GM21526 (cell line): ENCODE data around the gene HSD17B11.
"Not testable (repeated sequence)": the region's sequence is repeated elsewhere in the genome, so short reads cannot be mapped to it uniquely, and the experiment has no call there.

Experiments
- ATAC-seq: cut with Tn5 transposase; IDR thresholded peaks from one replicate; pipeline ENCODE4 v1.9.1; 2021; ENCODE audit warnings: moderate library complexity; ENCODE audit not compliant: unreplicated experiment, low FRiP score

HSD17B11 gene

GRCh38 chr4:87406902-87407301 lies 15.9 kb upstream of the HSD17B11 start:
- not testable (repeated sequence) for ATAC-seq

GRCh38 chr4:87406462-87406861 lies 15.5 kb upstream of the HSD17B11 start:
- ATAC-seq, result no peak

GRCh38 chr4:87405211-87405820 lies 14.3 kb upstream of the HSD17B11 start:
- ATAC-seq, result no peak

GRCh38 chr4:87403732-87404131 lies 12.7 kb upstream of the HSD17B11 start:
- ATAC-seq, result not testable (repeated sequence)

GRCh38 chr4:87399954-87400353 lies 9.0 kb upstream of the HSD17B11 start:
- ATAC-seq, result no peak

GRCh38 chr4:87399148-87399547 lies 8.2 kb upstream of the HSD17B11 start:
- ATAC-seq, result no peak

- not testable (repeated sequence) for ATAC-seq
Measured at GRCh38 chr4:87395851-87396250, 4.9 kb upstream of the HSD17B11 start.

GRCh38 chr4:87395073-87395472 lies 4.1 kb upstream of the HSD17B11 start:
- ATAC-seq, result not testable (repeated sequence)

GRCh38 chr4:87392183-87392582 lies 1.2 kb upstream of the HSD17B11 start:
- ATAC-seq, result no peak

GRCh38 chr4:87391576-87392054 lies 627 bp upstream of the HSD17B11 start:
- peak; percentile 2 for ATAC-seq

- peak; percentile 1 for ATAC-seq
Measured at GRCh38 chr4:87390551-87390890, 467 bp downstream of the HSD17B11 start.

GRCh38 chr4:87390055-87390454 lies 933 bp downstream of the HSD17B11 start:
- not testable (repeated sequence) for ATAC-seq

GRCh38 chr4:87388901-87389300 lies 2.1 kb downstream of the HSD17B11 start:
- ATAC-seq, result no peak

- no peak for ATAC-seq
Measured at GRCh38 chr4:87387237-87387636, 3.8 kb downstream of the HSD17B11 start.

GRCh38 chr4:87384466-87385132 lies 6.4 kb downstream of the HSD17B11 start:
- not testable (repeated sequence) for ATAC-seq

- ATAC-seq, result no peak
Measured at GRCh38 chr4:87382931-87383330, 8.1 kb downstream of the HSD17B11 start.

GRCh38 chr4:87382116-87382515 lies 8.9 kb downstream of the HSD17B11 start:
- no peak for ATAC-seq

GRCh38 chr4:87377816-87378215 lies 13.2 kb downstream of the HSD17B11 start:
- ATAC-seq, result no peak

- ATAC-seq, result peak; percentile 66
Measured at GRCh38 chr4:87375719-87376291, 15.2 kb downstream of the HSD17B11 start.

GRCh38 chr4:87370068-87370467 lies 20.9 kb downstream of the HSD17B11 start:
- no peak for ATAC-seq

- ATAC-seq, result no peak
Measured at GRCh38 chr4:87366521-87367162, 24.3 kb downstream of the HSD17B11 start.
